Epithelial cell of proximal tubule (primary cell): ENCODE measurements around the gene SLC16A1. TPM values are rescaled to one million over a fixed set of nuclear protein-coding genes. Genes with fewer than 3 reads are reported as not detected.

Experiments used
- DNase-seq: peaks from one replicate; pipeline ENCODE4 v3.0.0-alpha.2; 2011; ENCODE audit warnings: low read depth
- H3K4me3 ChIP-seq: 2 replicates; pipeline ENCODE4 v1.5.1; 2011; ENCODE audit warnings: low read depth, mild to moderate bottlenecking, low read length
- total RNA-seq: library from RNA; depleted of rRNA; stranded (reverse); fragments of >200 nt; gene quantifications from 2 replicates; pipeline ENCODE4 v1.2.3, GENCODE V29; 2015
- TF ChIP-seq, protein P1 (sequence below): conservative IDR thresholded peaks from 2 replicates; pipeline ENCODE4 v1.5.1; 2012; ENCODE audit warnings: low read depth, mild to moderate bottlenecking, low read length

Gene SLC16A1
- total RNA-seq, 1 donor from 2014 or later, result 61.4 TPM

DNA sequence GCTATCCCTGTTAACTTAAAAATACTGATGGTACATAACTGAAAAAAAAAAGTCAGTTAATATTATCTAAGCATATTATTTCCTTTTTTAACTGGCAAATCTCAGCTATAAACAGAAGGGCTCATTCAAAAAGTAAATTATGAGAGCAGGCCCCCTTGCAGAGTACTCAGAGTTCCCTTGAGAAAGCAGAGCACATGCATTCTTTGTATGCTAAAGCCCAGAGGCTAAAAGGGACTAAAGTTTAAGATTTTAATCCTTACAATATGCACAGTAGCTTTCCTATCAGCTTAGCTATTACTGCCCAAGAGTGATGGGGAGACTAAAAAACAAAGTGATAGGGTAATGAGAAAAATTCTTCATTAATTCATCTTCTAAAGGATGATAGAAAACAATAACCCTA lies 18.5 kb downstream of the SLC16A1 start:
- no peak overlapping the region for H3K4me3 ChIP-seq
- TF ChIP-seq, protein P1, sequence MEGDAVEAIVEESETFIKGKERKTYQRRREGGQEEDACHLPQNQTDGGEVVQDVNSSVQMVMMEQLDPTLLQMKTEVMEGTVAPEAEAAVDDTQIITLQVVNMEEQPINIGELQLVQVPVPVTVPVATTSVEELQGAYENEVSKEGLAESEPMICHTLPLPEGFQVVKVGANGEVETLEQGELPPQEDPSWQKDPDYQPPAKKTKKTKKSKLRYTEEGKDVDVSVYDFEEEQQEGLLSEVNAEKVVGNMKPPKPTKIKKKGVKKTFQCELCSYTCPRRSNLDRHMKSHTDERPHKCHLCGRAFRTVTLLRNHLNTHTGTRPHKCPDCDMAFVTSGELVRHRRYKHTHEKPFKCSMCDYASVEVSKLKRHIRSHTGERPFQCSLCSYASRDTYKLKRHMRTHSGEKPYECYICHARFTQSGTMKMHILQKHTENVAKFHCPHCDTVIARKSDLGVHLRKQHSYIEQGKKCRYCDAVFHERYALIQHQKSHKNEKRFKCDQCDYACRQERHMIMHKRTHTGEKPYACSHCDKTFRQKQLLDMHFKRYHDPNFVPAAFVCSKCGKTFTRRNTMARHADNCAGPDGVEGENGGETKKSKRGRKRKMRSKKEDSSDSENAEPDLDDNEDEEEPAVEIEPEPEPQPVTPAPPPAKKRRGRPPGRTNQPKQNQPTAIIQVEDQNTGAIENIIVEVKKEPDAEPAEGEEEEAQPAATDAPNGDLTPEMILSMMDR, result no peak
- DNase-seq, result no peak

DNA sequence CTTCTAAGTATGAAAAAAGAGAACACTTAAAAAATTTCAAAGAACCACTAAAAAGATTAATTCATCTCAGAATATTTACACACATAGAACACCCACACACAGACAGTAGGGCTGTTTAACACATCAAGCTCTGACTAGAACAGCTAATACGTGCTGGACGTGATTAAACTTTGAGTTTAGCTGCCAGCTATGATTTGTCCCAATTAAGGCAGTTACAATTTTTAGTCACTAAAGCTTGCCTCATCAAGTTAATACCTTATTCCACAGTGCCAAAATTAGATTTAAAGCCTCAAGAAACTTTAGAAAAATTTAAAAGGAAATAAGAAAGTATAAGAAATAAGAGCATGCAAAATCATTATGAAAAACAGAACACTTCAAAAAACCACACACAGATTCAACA lies 18.9 kb downstream of the SLC16A1 start:
- TF ChIP-seq, protein P1, result no peak
- DNase-seq, result no peak
- no peak overlapping the region for H3K4me3 ChIP-seq

DNA sequence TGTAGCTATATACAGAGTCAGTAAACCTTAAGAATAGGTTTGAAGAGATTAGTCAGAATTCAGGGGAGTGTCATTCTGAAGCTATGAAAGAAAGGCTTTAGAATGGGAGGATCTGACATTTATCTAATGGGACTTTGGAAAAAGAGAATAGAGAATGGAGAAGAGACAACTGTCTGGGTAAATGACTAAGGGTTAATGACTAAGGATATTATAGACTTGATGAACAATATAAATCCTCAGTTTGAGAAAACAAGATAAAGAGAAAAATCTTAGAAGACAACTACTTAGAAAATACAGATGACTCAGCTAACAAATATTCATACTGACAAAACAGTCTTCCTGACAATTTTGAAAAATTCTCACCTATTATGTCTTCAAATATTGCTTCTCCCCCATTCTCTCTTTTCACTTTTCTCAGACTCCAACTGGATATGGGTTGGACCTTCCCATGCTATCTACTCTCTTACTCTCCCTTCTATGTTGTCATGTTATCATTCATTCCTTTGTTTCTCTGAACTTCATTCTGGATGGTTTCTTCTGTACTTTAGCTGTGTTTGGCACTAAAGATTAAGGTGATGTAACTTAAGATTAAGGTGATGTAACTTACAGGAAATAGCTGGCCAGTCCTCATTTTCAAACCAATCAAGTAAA lies 20.4 kb downstream of the SLC16A1 start:
- H3K4me3 ChIP-seq, result no peak overlapping the region
- DNase-seq, result peak; percentile 74
- TF ChIP-seq, protein P1, result no peak

DNA sequence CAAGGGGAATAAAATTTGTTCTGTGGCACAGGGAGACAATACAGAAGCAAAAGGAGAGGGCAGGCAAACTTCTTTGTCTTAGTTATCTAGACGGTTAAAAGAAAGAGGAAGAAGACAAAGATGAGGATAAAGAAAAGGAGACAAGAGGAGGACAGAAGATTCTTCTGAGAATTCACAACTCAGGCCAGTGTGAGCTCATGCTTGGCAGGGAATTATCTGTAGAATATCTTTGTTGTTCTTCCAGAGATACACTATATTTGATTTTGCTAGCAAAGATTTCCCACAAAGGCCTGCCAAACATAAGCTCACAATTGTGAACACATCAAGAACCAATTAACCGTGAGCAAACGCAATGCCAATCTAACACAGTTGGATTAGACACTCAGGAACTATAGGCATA lies 21.4 kb downstream of the SLC16A1 start:
- no peak overlapping the region for H3K4me3 ChIP-seq
- TF ChIP-seq, protein P1, result no peak
- DNase-seq, result no peak

DNA sequence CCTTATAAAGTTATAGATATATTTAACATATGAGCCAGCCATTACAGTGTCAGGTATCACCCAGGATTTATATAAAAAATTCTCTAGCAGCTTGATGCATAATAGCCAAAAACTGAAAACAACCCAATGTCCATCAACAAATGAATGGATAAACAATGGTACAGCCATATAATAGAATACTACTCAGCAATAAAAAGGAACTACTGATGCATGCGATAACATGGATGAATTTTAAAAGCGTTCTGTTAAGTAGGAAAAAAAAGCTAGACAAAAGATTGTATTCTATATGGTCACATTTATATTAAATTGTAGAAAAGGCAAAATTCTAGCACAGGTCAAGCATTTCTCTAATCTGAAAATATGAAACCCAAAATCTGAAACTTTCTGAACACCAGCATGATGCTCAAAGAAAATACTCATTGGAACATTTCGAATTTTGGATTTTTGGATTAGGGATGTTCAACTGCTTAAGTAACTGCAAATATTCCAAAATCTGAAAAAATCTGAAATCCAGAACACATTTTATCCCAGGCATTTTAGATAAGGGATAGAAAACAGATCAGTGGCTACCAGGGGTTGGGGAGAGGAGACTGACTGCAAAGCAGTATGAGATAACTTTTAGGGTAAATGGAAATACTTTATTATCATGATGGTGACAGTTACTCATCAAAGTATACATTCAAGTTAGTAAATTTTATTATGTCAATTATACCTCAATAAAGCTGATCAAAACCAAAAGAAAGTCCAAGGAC lies 22.0 kb downstream of the SLC16A1 start:
- TF ChIP-seq, protein P1, result no peak
- no peak overlapping the region for H3K4me3 ChIP-seq
- no peak for DNase-seq

DNA sequence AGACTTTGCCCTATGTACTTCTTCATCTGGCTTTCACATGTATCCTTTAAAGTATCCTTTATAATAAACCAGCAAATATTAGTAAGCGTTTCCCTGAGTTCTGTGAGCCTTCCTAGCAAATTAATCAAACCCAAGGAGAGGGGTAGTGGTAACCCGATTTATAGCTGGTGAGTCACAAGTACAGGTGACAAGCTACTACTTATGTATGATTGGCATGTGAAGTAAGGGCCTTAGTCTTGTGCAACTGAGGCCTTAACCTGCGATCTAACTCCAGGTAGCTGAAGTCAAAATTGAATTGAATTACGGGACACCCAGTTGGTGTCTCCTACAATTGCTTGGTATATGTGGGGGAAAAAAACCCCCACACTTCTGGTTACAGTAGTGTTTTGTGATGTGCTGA lies 26.0 kb downstream of the SLC16A1 start:
- no peak for DNase-seq
- TF ChIP-seq, protein P1, result no peak

More for the DNA sequence above, 26.0 kb downstream of the SLC16A1 start:
- no peak overlapping the region for H3K4me3 ChIP-seq
